Vagina (tissue), 2 donors: Measurements from ENCODE around the gene REXO5.
"Not testable (repeated sequence)": the region's sequence is repeated elsewhere in the genome, so short reads cannot be mapped to it uniquely, and the experiment has no call there.

ENCODE experiments used
- CTCF ChIP-seq, 3 experiments: fragments of 450-650 bp in 2 of 3; fragments of 200-600 bp in 1 of 3; sonication (generic) in 1 of 3; IDR thresholded peaks; one replicate each; pipeline ENCODE4 v1.5.1; 2017 to 2019; ENCODE audit warnings: antibody characterized with exemption in 3 of 3, mild to moderate bottlenecking in 2 of 3, moderate library complexity in 2 of 3
- POLR2A ChIP-seq, 2 donors: fragments of 450-650 bp; IDR thresholded peaks; one replicate each; pipeline ENCODE4 v1.6.1; 2017; ENCODE audit warnings: antibody characterized with exemption in 2 of 2, mild to moderate bottlenecking in 2 of 2, moderate library complexity in 2 of 2

GRCh38 chr16:20805684-20806167 lies 601 bp upstream of the REXO5 start:
- TF ChIP-seq POLR2A, CTCF (IDR thresholded peaks at IDR 0.05): not testable (repeated sequence)
